Activated naive CD8-positive, alpha-beta T cell treated with anti-CD3 and anti-CD28 coated beads, Interleukin-2, amount 10 ng/mL, durations not matched to agents 7 days and 5 days (primary cell): ENCODE data around the gene IL16. TPM values are rescaled to one million over a fixed set of nuclear protein-coding genes. Genes with fewer than 3 reads are reported as not detected.

Experiments used
- ATAC-seq: fragments of 150-1000 bp; cut with Tn5 transposase; one replicate; pipeline ENCODE4 v1.10.0; 2021; ENCODE audit warnings: low read depth, moderate library complexity
- POLR2A ChIA-PET: fragments of 350-600 bp; sonication (Branson Sonifier 250); formaldehyde crosslinking; loops from one replicate; lab custom pipeline; 2021; ENCODE audit warnings: antibody characterized with exemption; lab: Charles Lee
- DNase-seq: peaks from one replicate; pipeline ENCODE4 v3.0.0; 2021
- H3K27ac Mint-ChIP-seq: one replicate; pipeline ENCODE4 v1.8.0; 2022; ENCODE audit warnings: mild to moderate bottlenecking, mixed read lengths
- H3K27me3 Mint-ChIP-seq: one replicate; pipeline ENCODE4 v1.8.0; 2022; ENCODE audit warnings: mild to moderate bottlenecking, moderate library complexity, mixed read lengths
- H3K36me3 Mint-ChIP-seq: one replicate; pipeline ENCODE4 v1.8.0; 2021; ENCODE audit warnings: mild to moderate bottlenecking, mixed read lengths
- H3K4me1 Mint-ChIP-seq: one replicate; pipeline ENCODE4 v1.8.0; 2021; ENCODE audit warnings: mixed read lengths
- H3K4me3 Mint-ChIP-seq: one replicate; pipeline ENCODE4 v1.8.0; 2022; ENCODE audit warnings: mild to moderate bottlenecking, moderate library complexity, mixed read lengths
- H3K9me3 Mint-ChIP-seq: one replicate; pipeline ENCODE4 v1.8.0; 2021; ENCODE audit warnings: mixed read lengths
- total RNA-seq, 2 experiments: library from RNA; stranded (reverse); gene quantifications; one replicate each; pipeline ENCODE4 v1.2.3, GENCODE V29; 2021

The IL16 gene
- total RNA-seq, 2 experiments from 2014 or later = 281 to 284 TPM

GRCh38 chr15:81271761-81272644 is 75.3 kb downstream of the IL16 start:
- no peak for DNase-seq
- H3K27me3 Mint-ChIP-seq = no peaks in the 10 kb centered on the region
- no peak overlapping the region for H3K27ac Mint-ChIP-seq
- H3K36me3 Mint-ChIP-seq = peaks cover 5% of the 10 kb centered on the region
- H3K9me3 Mint-ChIP-seq = peaks cover 2% of the 10 kb centered on the region
- no peak overlapping the region for H3K4me3 Mint-ChIP-seq
- peaks cover 33% of the 10 kb centered on the region for H3K4me1 Mint-ChIP-seq
- POLR2A ChIA-PET = no interaction called here
- ATAC-seq = no peak

GRCh38 chr15:81273200-81273599 is 76.5 kb downstream of the IL16 start:
- Mint-ChIP-seq H3K27ac (peak overlapping the region; percentile 44), H3K4me1 (peaks cover 29% of the 10 kb centered on the region), H3K27me3 (no peaks in the 10 kb centered on the region), H3K9me3 (peaks cover 5% of the 10 kb centered on the region), H3K36me3 (peaks cover 9% of the 10 kb centered on the region), H3K4me3 (no peak overlapping the region)
- ATAC-seq = no peak
- DNase-seq = no peak
- POLR2A ChIA-PET = no interaction called here

DNA sequence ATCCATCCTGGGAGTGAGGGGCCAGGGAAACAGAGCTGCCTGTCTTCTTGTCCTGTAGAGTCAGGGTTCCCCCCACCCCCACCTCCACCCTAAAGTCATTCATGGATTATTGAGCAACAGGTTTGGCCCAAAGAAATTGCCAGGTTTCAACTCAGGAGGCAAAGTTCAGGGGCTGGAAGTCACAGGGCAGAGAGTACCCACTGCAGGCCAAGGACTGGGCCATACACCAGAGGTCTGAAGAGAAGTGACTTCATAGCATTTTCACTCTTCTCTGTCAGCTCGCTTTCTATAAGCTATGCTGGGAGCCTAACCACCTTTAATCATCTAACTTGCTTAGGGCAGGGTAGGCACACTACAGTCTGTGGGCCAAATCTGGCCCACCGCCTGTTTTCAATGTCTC is 77.2 kb downstream of the IL16 start:
- H3K4me1 Mint-ChIP-seq = peaks cover 23% of the 10 kb centered on the region
- POLR2A ChIA-PET = interaction anchor here (2.2 kb wide), 1 partner anchor 20 kb away, joined by 24 read pairs; no protein-coding TSS in a partner anchor
- DNase-seq = no peak
- H3K4me3 Mint-ChIP-seq = no peak overlapping the region
- peaks cover 5% of the 10 kb centered on the region for H3K9me3 Mint-ChIP-seq
- H3K27me3 Mint-ChIP-seq = no peaks in the 10 kb centered on the region
- no peak for ATAC-seq
- H3K27ac Mint-ChIP-seq = no peak overlapping the region
- peaks cover 9% of the 10 kb centered on the region for H3K36me3 Mint-ChIP-seq

GRCh38 chr15:81274255-81274654 is 77.6 kb downstream of the IL16 start:
- Mint-ChIP-seq H3K4me1 (peaks cover 19% of the 10 kb centered on the region), H3K4me3 (no peak overlapping the region), H3K27me3 (no peaks in the 10 kb centered on the region), H3K27ac (no peak overlapping the region), H3K9me3 (peaks cover 7% of the 10 kb centered on the region), H3K36me3 (peaks cover 9% of the 10 kb centered on the region)
- DNase-seq = no peak
- no peak for ATAC-seq
- POLR2A ChIA-PET = interaction anchor here (1.4 to 2.2 kb wide), 4 partner anchors 13 to 27 kb away, joined by 6 to 24 read pairs (median 11); no protein-coding TSS in a partner anchor

GRCh38 chr15:81274931-81275707 is 78.4 kb downstream of the IL16 start:
- H3K27ac Mint-ChIP-seq = peak overlapping the region; percentile 72
- peaks cover 9% of the 10 kb centered on the region for H3K36me3 Mint-ChIP-seq
- POLR2A ChIA-PET = interaction anchor here (0.8 to 2.2 kb wide), 7 partner anchors 12 to 120 kb away, joined by 3 to 24 read pairs (median 6); no protein-coding TSS in a partner anchor
- no peaks in the 10 kb centered on the region for H3K27me3 Mint-ChIP-seq
- ATAC-seq (peak; percentile 89), DNase-seq (peak; percentile 76)
- H3K9me3 Mint-ChIP-seq = peaks cover 7% of the 10 kb centered on the region
- peaks cover 15% of the 10 kb centered on the region for H3K4me1 Mint-ChIP-seq
- peak overlapping the region; percentile 22 for H3K4me3 Mint-ChIP-seq

DNA sequence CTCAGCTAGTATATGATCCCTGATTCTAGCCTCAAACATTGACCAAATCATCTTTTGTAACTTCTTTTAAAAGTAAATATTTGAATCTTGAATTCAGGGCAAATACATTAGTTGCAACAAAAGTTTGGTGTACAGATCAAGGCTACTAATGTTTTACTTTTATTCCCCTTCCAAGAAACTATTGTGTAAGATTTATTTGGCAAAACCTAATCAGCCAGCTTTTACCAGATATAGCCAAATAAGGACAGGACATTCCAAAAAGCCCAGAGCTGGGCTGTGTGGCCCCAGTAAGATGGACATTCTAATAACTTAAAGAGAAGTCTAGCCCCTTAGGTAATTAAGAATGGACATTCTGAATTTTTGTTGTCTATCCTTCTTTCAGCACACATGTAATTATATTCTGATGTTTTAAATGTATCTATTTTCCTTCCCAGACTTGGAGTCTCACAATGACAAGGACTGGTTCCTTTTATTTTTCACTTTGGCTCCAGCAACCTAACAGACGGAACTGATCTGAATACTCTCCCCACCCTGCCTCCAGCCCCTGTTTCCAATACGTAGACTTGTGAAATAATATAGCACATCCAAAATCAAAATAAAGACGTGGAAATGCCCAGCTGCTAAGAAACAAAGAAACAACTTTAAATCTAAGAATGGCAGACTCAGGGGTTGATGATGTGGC is 79.2 kb downstream of the IL16 start:
- H3K36me3 Mint-ChIP-seq = peaks cover 9% of the 10 kb centered on the region
- no peaks in the 10 kb centered on the region for H3K27me3 Mint-ChIP-seq
- H3K4me1 Mint-ChIP-seq = peaks cover 15% of the 10 kb centered on the region

GRCh38 chr15:81276967-81277366 is 80.3 kb downstream of the IL16 start:
- POLR2A ChIA-PET = interaction anchor here (1.6 to 1.7 kb wide), 2 partner anchors 25 to 47 kb away, joined by 6 to 7 read pairs; partner anchors contain the start of gene STARD5
- no peak overlapping the region for H3K27ac Mint-ChIP-seq

More for the DNA sequence above, 79.2 kb downstream of the IL16 start:
- Mint-ChIP-seq H3K9me3 (peaks cover 7% of the 10 kb centered on the region), H3K4me3 (peak overlapping the region; percentile 22), H3K27ac (peak overlapping the region; percentile 72)
- POLR2A ChIA-PET = interaction anchor here (0.8 to 2.2 kb wide), 8 partner anchors 11 to 119 kb away, joined by 3 to 24 read pairs (median 6); partner anchors contain the start of gene STARD5
- no peak for ATAC-seq
- DNase-seq = no peak

DNA sequence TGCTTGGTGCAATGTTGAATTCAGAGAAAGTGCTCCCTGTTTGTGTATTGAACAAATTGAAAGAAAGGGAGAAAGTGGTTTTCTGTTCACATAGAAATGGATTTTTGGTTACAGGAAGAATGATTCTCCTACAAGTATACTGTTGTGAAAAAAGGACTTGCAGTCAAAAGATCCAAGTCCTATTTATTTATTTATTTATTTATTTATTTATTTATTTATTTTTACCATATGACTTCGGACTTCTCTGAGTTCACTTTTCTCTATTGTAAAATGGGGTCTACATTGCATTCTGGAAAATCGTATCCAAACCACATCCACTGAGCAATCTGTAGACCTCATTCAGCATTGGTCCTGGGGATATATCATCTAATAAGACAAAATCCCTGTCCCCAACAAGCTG is 81.2 kb downstream of the IL16 start:
- DNase-seq = no peak
- peaks cover 15% of the 10 kb centered on the region for H3K4me1 Mint-ChIP-seq
- H3K27me3 Mint-ChIP-seq = no peaks in the 10 kb centered on the region
- peaks cover 7% of the 10 kb centered on the region for H3K9me3 Mint-ChIP-seq
- peaks cover 9% of the 10 kb centered on the region for H3K36me3 Mint-ChIP-seq
- ATAC-seq = no peak
- H3K27ac Mint-ChIP-seq = no peak overlapping the region
- POLR2A ChIA-PET = interaction anchor here (1.6 to 1.7 kb wide), 2 partner anchors 25 to 46 kb away, joined by 6 to 7 read pairs; partner anchors contain the start of gene STARD5
- no peak overlapping the region for H3K4me3 Mint-ChIP-seq

More at GRCh38 chr15:81276967-81277366, 80.3 kb downstream of the IL16 start:
- ATAC-seq = no peak
- Mint-ChIP-seq H3K4me1 (peaks cover 15% of the 10 kb centered on the region), H3K4me3 (no peak overlapping the region), H3K27me3 (no peaks in the 10 kb centered on the region), H3K36me3 (peaks cover 9% of the 10 kb centered on the region), H3K9me3 (peaks cover 7% of the 10 kb centered on the region)
- DNase-seq = no peak

DNA sequence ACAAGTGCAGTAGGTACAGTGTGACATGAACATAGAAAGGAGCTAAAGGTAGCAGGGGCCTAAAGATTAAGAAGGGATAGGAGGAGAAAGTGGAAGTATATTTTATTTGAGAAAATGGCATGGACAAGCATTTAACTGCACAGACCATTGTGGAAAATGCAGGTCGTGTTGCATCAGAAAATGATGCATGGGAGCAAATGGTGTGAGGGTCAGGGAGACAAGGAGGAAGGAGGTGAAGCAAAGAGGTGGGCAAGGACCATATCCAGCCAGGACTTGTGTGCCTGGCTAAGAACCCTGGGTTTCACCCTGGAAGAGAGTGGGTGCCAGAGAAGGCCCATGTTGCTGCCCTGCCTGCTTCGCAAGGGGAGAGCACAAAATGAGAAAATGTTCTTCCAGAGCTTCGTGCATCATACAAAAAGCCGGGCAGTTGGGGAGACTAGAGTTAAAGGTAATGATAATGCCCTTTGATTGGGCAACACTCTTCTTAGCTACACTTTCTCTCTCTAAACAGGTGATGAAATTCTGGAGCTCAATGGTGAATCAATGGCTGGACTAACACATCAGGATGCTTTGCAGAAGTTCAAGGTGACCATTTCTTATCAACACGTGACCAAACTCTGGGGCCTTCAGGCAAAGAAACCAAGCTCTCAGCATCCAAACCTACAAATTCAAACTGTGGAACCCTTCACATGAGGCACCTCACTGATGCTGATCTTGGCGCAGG is 81.8 kb downstream of the IL16 start:
- Mint-ChIP-seq H3K27me3 (no peaks in the 10 kb centered on the region), H3K36me3 (peaks cover 9% of the 10 kb centered on the region), H3K4me3 (no peak overlapping the region), H3K27ac (no peak overlapping the region), H3K4me1 (peaks cover 15% of the 10 kb centered on the region), H3K9me3 (peaks cover 7% of the 10 kb centered on the region)
- ATAC-seq = no peak
- POLR2A ChIA-PET = interaction anchor here (0.6 to 1.7 kb wide), 3 partner anchors 14 to 30 kb away, joined by 3 to 7 read pairs (median 4); no protein-coding TSS in a partner anchor
- DNase-seq = no peak

- H3K27me3 Mint-ChIP-seq = no peaks in the 10 kb centered on the region
These were observed 83.2 kb downstream of the IL16 start for GRCh38 chr15:81279621-81280485.

DNA sequence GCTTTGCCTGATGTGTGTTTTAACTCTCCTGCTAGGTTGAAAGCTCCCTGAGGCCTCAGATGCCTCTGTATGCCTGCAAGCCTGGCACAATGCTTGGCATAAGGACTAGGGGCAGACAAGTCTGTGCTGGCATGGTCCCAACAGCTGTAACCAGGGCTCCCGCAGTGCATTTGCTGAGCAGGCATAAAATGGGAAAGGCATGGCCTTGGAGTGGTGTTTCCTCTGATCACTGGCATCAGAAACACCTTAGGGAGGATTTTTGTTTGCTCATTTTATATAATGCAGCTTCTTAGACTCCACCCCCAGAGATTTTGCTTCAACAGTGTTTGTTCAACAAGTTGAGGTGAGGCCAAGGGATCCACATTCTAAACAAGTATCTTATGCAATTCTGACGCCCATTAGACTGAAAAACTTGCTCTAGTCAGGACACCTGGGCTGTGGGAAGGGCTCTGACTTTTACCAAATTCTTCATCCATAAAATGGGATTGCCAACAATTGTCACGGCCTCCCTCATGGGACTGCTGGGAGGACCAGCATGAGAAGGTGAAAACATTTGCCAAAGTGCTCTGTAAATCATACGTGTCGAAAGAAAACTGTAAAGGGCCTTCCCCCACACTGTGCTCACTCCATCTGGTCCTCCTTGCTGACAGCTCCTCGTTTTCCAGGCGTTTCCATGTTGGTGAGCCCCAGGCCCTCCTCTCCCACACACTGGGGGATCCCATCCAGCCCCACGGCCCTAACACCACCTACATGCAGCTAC is 84.2 kb downstream of the IL16 start:
- H3K27me3 Mint-ChIP-seq = no peaks in the 10 kb centered on the region
- DNase-seq = no peak
- peaks cover 9% of the 10 kb centered on the region for H3K36me3 Mint-ChIP-seq
- POLR2A ChIA-PET = interaction anchor here (0.8 to 4.6 kb wide), 4 partner anchors 13 to 29 kb away, joined by 3 to 44 read pairs (median 8); no protein-coding TSS in a partner anchor
- peaks cover 19% of the 10 kb centered on the region for H3K4me1 Mint-ChIP-seq
- peaks cover 7% of the 10 kb centered on the region for H3K9me3 Mint-ChIP-seq
- H3K4me3 Mint-ChIP-seq = no peak overlapping the region
- H3K27ac Mint-ChIP-seq = no peak overlapping the region
- ATAC-seq = no peak

More at GRCh38 chr15:81279621-81280485, 83.2 kb downstream of the IL16 start:
- H3K36me3 Mint-ChIP-seq = peaks cover 9% of the 10 kb centered on the region
- POLR2A ChIA-PET = interaction anchor here (0.8 to 4.6 kb wide), 5 partner anchors 14 to 30 kb away, joined by 3 to 44 read pairs (median 4); no protein-coding TSS in a partner anchor
- H3K9me3 Mint-ChIP-seq = peaks cover 7% of the 10 kb centered on the region
- ATAC-seq (no peak), DNase-seq (no peak)
- no peak overlapping the region for H3K4me3 Mint-ChIP-seq
- H3K27ac Mint-ChIP-seq = no peak overlapping the region
- H3K4me1 Mint-ChIP-seq = peaks cover 19% of the 10 kb centered on the region
